K562 (cell line): ENCODE measurements around the gene CNTN4. TPM values are rescaled to one million over a fixed set of nuclear protein-coding genes. Genes with fewer than 3 reads are reported as not detected.

Experiments
- ATAC-seq: fragments of 200-7000 bp; cut with Tn5 transposase; 3 replicates; pipeline ENCODE4 v1.9.1; 2020; ENCODE audit warnings: moderate library complexity
- BruUV-seq: library from RNA; stranded (reverse); fragments of 400-500 nt; replicated peaks from 2 replicates; lab custom pipeline; 2021; lab: Mats Ljungman, UMichigan
- CTCF ChIA-PET: fragments of 300-600 bp; formaldehyde crosslinking; extraction: SDS; loops from one replicate; lab custom pipeline; 2021; ENCODE audit warnings: low intra/inter-chr PET ratio; lab: Yijun Ruan, JAX
- POLR2A ChIA-PET: fragments of 300-600, 350-650 bp; sonication (Branson Sonifier 250); formaldehyde crosslinking; extraction: SDS; loops from one replicate; lab custom pipeline; 2021; ENCODE audit warnings: antibody characterized with exemption, inconsistent platforms; lab: Yijun Ruan, JAX
- DNase-seq, 4 experiments: peaks; one replicate each; pipeline versions ENCODE4 v3.0.0 to v3.0.0-alpha.2; 2011 to 2018; ENCODE audit warnings: low spot score in 3 of 4, mixed read lengths in 3 of 4; ENCODE audit errors: extremely low read depth in 1 of 4
- FAIRE-seq: peaks from 2 replicates; lab custom pipeline; 2011; peaks lifted over from hg19 to GRCh38; lab: Jason Lieb, UNC
- H2AFZ ChIP-seq: 2 replicates; pipeline ENCODE4 v1.6.0; 2011; ENCODE audit warnings: low read depth, low read length, control low read depth, inconsistent platforms
- H3K27ac ChIP-seq: fragments of 200-600 bp; 3 replicates; pipeline ENCODE4 v1.8.0; 2011; ENCODE audit warnings: low read depth, mild to moderate bottlenecking, control low read depth, inconsistent platforms, low read length, moderate library complexity, mixed read lengths; ENCODE audit errors: extremely low read depth
- H3K27me3 ChIP-seq, 2 experiments: fragments of 300-600 bp in 1 of 2; 2 replicates in 1 of 2; 3 replicates in 1 of 2; pipeline versions ENCODE4 v1.6.0 to v1.8.0; 2011; ENCODE audit warnings: inconsistent platforms in 2 of 2, low read length in 2 of 2, mild to moderate bottlenecking in 1 of 2, mixed read lengths in 1 of 2, moderate library complexity in 1 of 2; ENCODE audit not compliant: control insufficient read depth in 2 of 2, insufficient read depth in 2 of 2
- H3K36me3 ChIP-seq: fragments of 300-600 bp; 3 replicates; pipeline ENCODE4 v1.8.0; 2011; ENCODE audit warnings: mild to moderate bottlenecking, low read length, inconsistent platforms; ENCODE audit not compliant: control insufficient read depth, insufficient read depth
- H3K4me1 ChIP-seq, 2 experiments: fragments of 200-600 bp in 1 of 2; replicated peaks in 1 of 2; 2 replicates in 1 of 2; 3 replicates in 1 of 2; pipeline versions ENCODE4 v1.5.1 to v1.8.0; 2011; ENCODE audit warnings: inconsistent platforms in 2 of 2, low read length in 2 of 2, mild to moderate bottlenecking in 1 of 2, mixed read lengths in 1 of 2, moderate library complexity in 1 of 2; ENCODE audit not compliant: control insufficient read depth in 2 of 2, insufficient read depth in 2 of 2
- H3K4me2 ChIP-seq: 2 replicates; pipeline ENCODE4 v1.6.1; 2011; ENCODE audit warnings: low read length, control low read depth, inconsistent platforms, mixed read lengths; ENCODE audit not compliant: insufficient read depth
- H3K4me3 ChIP-seq: fragments of 200-600 bp; sonication (generic), shearing (Covaris generic); 2 replicates; pipeline ENCODE4 v1.5.1; 2016; ENCODE audit warnings: control low read depth, inconsistent platforms
- H3K79me2 ChIP-seq: fragments of 200-600 bp; 3 replicates; pipeline ENCODE4 v1.8.0; 2011; ENCODE audit warnings: low read length, inconsistent platforms; ENCODE audit not compliant: control insufficient read depth, insufficient read depth
- H3K9ac ChIP-seq, 2 experiments: 2 replicates each; pipeline versions ENCODE4 v1.6.0 to v1.6.1; 2011; ENCODE audit warnings: low read depth in 2 of 2, low read length in 2 of 2, control low read depth in 1 of 2, inconsistent platforms in 1 of 2, mild to moderate bottlenecking in 1 of 2, mixed read lengths in 1 of 2; ENCODE audit not compliant: insufficient read depth in 1 of 2
- H3K9me1 ChIP-seq: one replicate; pipeline ENCODE4 v1.6.0; 2011; ENCODE audit warnings: inconsistent platforms, mild to moderate bottlenecking, low read length, moderate library complexity; ENCODE audit not compliant: control insufficient read depth, insufficient read depth
- H3K9me3 ChIP-seq: replicated peaks from 2 replicates; pipeline ENCODE4 v1.5.1; 2011; ENCODE audit warnings: low read depth, low read length, inconsistent platforms; ENCODE audit not compliant: control insufficient read depth, insufficient read depth
- H4K20me1 ChIP-seq: replicated peaks from 2 replicates; pipeline ENCODE4 v1.6.1; 2011; ENCODE audit warnings: low read length, inconsistent platforms, mixed read lengths; ENCODE audit not compliant: control insufficient read depth, insufficient read depth
- ARHGAP35 ChIP-seq: fragments of 450-650 bp; IDR thresholded peaks from 2 replicates; pipeline ENCODE4 v1.6.1; 2018; ENCODE audit not compliant: partially characterized antibody
- CREB1 ChIP-seq, 2 experiments: sonication (generic) in 1 of 2; formaldehyde crosslinking in 1 of 2; IDR thresholded peaks; 2 replicates each; pipeline versions ENCODE4 v1.6.1 to v1.8.0; 2012 to 2022; ENCODE audit warnings: inconsistent platforms in 1 of 2, mild to moderate bottlenecking in 1 of 2, missing genetic modification reagents in 1 of 2, moderate library complexity in 1 of 2
- DIDO1 ChIP-seq: fragments of 450-650 bp; IDR thresholded peaks from 2 replicates; pipeline ENCODE4 v1.6.1; 2016; ENCODE audit warnings: low read depth, missing biosample characterization, missing genetic modification characterization
- FOXA1 ChIP-seq: fragments of 450-650 bp; IDR thresholded peaks from 2 replicates; pipeline ENCODE4 v1.6.1; 2016; ENCODE audit warnings: mild to moderate bottlenecking, borderline replicate concordance
- ILF3 ChIP-seq: fragments of 450-650 bp; IDR thresholded peaks from 2 replicates; pipeline ENCODE4 v1.6.1; 2018; ENCODE audit warnings: antibody characterized with exemption, mild to moderate bottlenecking, moderate library complexity, borderline replicate concordance
- MAFF ChIP-seq: IDR thresholded peaks from 2 replicates; pipeline ENCODE4 v1.6.1; 2012; ENCODE audit warnings: low read length, improper control_type of control experiment
- MCM7 ChIP-seq, 2 experiments: fragments of 450-650 bp; IDR thresholded peaks; 2 replicates each; pipeline ENCODE4 v1.6.1; 2016 to 2018
- NCOA2 ChIP-seq, 2 experiments: fragments of 450-650 bp; IDR thresholded peaks; 2 replicates each; pipeline ENCODE4 v1.6.1; 2018; ENCODE audit warnings: mild to moderate bottlenecking in 2 of 2, moderate library complexity in 1 of 2; ENCODE audit not compliant: partially characterized antibody in 2 of 2
- POLR2H ChIP-seq: IDR thresholded peaks from 2 replicates; pipeline ENCODE4 v1.6.1; 2016; ENCODE audit warnings: missing genetic modification characterization, low read depth, mild to moderate bottlenecking, control low read depth, missing compliant biosample characterization, moderate library complexity
- PURB ChIP-seq: sonication (generic); formaldehyde crosslinking; IDR thresholded peaks from 2 replicates; pipeline ENCODE4 v1.9.0; 2021; ENCODE audit warnings: low read depth, mild to moderate bottlenecking, missing genetic modification reagents
- RFX7 ChIP-seq: fragments of 250-450 bp; sonication (Bioruptor Pico); IDR thresholded peaks from 2 replicates; pipeline ENCODE4 v1.5.1; 2021; ENCODE audit warnings: mild to moderate bottlenecking
- SNIP1 ChIP-seq: fragments of 450-650 bp; IDR thresholded peaks from 2 replicates; pipeline ENCODE4 v1.7.1; 2017; ENCODE audit warnings: low read depth, mild to moderate bottlenecking
- U2AF2 ChIP-seq: fragments of 200-400 bp; formaldehyde crosslinking; optimal IDR thresholded peaks from 2 replicates; pipeline ENCODE3; 2017; ENCODE audit warnings: low read depth, mild to moderate bottlenecking, low read length
- ZNF316 ChIP-seq: fragments of 450-650 bp; IDR thresholded peaks from 2 replicates; pipeline ENCODE4 v1.6.1; 2016
- ZNF668 ChIP-seq: fragments of 250-450 bp; sonication (Bioruptor Pico); IDR thresholded peaks from 2 replicates; pipeline ENCODE4 v1.8.0; 2022; ENCODE audit warnings: mild to moderate bottlenecking, inconsistent platforms
- WGBS: fragments of 100-300 bp; shearing (Covaris generic); methylation state at CpG from one replicate; pipeline ENCODE4 v1.1.6; 2016; ENCODE audit warnings: low coverage, mixed read lengths; ENCODE audit not compliant: insufficient coverage; ENCODE audit errors: missing lambda C conversion rate; 5-methylcytosine and 5-hydroxymethylcytosine counted together
- in situ Hi-C: fragments of 300-500 bp; cut with MboI; formaldehyde crosslinking; loops from 4 replicates; pipeline ENCODE4 v1.15.0; 2018; ENCODE audit warnings: inconsistent platforms, mixed read lengths
- intact Hi-C: fragments of 100-400 bp; cut with micrococcal nuclease; formaldehyde crosslinking; loops from 2 replicates; pipeline ENCODE4 v1.14.2; 2022
- polyA plus RNA-seq, 8 experiments: library from polyadenylated mRNA; depleted of rRNA in 4 of 8; stranded (reverse) in 5 of 8; unstranded in 3 of 8; fragments of >200 nt; fragmentation: Nextera tagmentation in 2 of 8; fragmentation: Illumina TruSeq in 1 of 8; extraction: Ambion mirVana in 2 of 8; extraction: Trizol in 1 of 8; gene quantifications; 2 replicates each; pipeline versions ENCODE4 v1.2.1 to v1.2.3, GENCODE V29; 2011 to 2014; ENCODE audit warnings: inconsistent platforms in 1 of 8, missing spikeins in 1 of 8
- total RNA-seq, 7 experiments: library from RNA; depleted of rRNA in 6 of 7; stranded (reverse); fragments of >200 nt in 6 of 7; fragmentation: Illumina TruSeq in 2 of 7; extraction: Trizol in 2 of 7; gene quantifications; 2 replicates each; pipeline versions ENCODE4 v1.2.1 to v1.2.3, GENCODE V29; 2011 to 2021; ENCODE audit warnings: low replicate concordance in 1 of 7
- TF ChIP-seq, protein P1 (sequence below): sonication (generic); formaldehyde crosslinking; IDR thresholded peaks from 2 replicates; pipeline ENCODE4 v1.8.1; 2022; ENCODE audit warnings: missing genetic modification reagents
- TF ChIP-seq, protein P2 (sequence below): fragments of 450-650 bp; IDR thresholded peaks from one replicate; pipeline ENCODE4 v1.6.1; 2018; ENCODE audit warnings: mild to moderate bottlenecking, moderate library complexity; ENCODE audit not compliant: partially characterized antibody

CNTN4 gene
- total and polyA plus RNA-seq, 9 of the 15 experiments (the other 6 are each of a cell fraction or from before 2014, with no cell fraction given) = not detected

DNA sequence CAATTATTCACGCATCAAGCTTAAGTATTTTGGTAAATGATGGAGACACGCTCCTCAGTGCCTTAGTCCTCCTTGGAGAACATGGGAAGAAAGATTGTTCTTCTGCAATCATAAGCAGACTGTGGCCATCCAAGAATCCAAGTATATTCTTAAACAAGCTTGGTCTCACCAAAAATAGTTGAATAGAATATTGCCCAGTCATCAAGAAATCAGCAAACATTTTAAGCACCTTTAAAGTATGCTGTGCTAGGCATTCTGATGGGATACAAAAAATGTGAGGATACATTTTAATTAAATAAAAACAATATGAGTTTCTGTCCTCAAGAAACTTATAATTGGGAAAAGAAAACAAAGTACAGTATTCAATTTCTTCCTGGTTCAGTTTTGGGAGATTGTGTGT is 445.5 kb downstream of the CNTN4 start:
- no peaks in the 10 kb centered on the region for H3K4me1 ChIP-seq
- no TSS peak for BruUV-seq
- FAIRE-seq (no peak), DNase-seq (no peak), ATAC-seq (no peak)
- H4K20me1 ChIP-seq = no peaks in the 10 kb centered on the region
- intact Hi-C loops = no loop called here
- ChIA-PET CTCF (no interaction called here), POLR2A (no interaction called here)
- H3K9me3 ChIP-seq = no peaks in the 10 kb centered on the region; the same call in 1 of the 2 replicates
- no peaks in the 10 kb centered on the region for H3K36me3 ChIP-seq
- H3K4me3 ChIP-seq = no peak overlapping the region
- TF ChIP-seq ZNF316 (peak; percentile 11; the same call in 1 of the 2 replicates), MAFF (peak; percentile 51), POLR2H (tag) (no peak)
- no peaks in the 10 kb centered on the region for H3K79me2 ChIP-seq
- no peaks in the 10 kb centered on the region for H3K9me1 ChIP-seq
- WGBS = 0% methylated on average over 2 of the region's 2 CpGs
- H3K27ac ChIP-seq = no peak overlapping the region
- H3K9ac ChIP-seq = no peak overlapping the region
- H3K4me2 ChIP-seq = no peak overlapping the region
- in situ Hi-C loops = no loop called here
- no peak overlapping the region for H2AFZ ChIP-seq
- no peaks in the 10 kb centered on the region for H3K27me3 ChIP-seq

DNA sequence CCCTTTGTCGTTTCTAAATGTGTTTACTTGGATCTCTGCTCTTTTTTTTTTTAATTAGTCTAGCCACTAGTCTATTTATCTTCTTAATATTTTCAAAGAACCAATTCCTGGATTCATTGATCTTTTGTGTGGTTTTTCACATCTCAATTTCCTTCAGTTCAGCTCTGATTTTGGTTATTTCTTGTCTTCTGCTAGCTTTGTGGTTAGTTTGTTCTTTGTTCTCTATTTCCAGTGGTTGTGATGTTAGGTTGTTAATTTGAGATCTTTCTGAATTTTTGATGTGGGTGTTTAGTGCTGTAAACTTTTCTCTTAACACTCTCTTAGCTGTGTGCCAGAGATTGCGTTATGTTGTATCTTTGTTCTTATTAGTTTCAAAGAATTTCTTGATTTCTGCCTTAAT is 446.1 kb downstream of the CNTN4 start:
- Histone ChIP-seq H3K4me2 (no peak overlapping the region), H3K27ac (no peak overlapping the region), H3K9ac (no peak overlapping the region), H4K20me1 (no peaks in the 10 kb centered on the region), H3K79me2 (no peaks in the 10 kb centered on the region), H2AFZ (no peak overlapping the region), H3K9me1 (no peaks in the 10 kb centered on the region), H3K27me3 (no peaks in the 10 kb centered on the region), H3K4me1 (no peaks in the 10 kb centered on the region), H3K36me3 (no peaks in the 10 kb centered on the region), H3K4me3 (no peak overlapping the region), H3K9me3 (no peaks in the 10 kb centered on the region; the same call in 1 of the 2 replicates)
- DNase-seq (no peak), ATAC-seq (no peak), FAIRE-seq (no peak)
- ChIA-PET POLR2A (no interaction called here), CTCF (no interaction called here)
- 0% methylated on average over 2 of the region's 2 CpGs for WGBS
- intact Hi-C loops (no loop called here), in situ Hi-C loops (no loop called here)
- BruUV-seq = no TSS peak
- no peak for TF ChIP-seq RFX7 (CRISPR knock-in tag)
- no peak for TF ChIP-seq SNIP1
- TF ChIP-seq U2AF2 = no peak
- no peak for TF ChIP-seq ARHGAP35
- TF ChIP-seq CREB1 (IDR thresholded peaks at IDR 0.05) = no peak
- TF ChIP-seq CREB1 (CRISPR knock-in tag; IDR thresholded peaks at IDR 0.05) = no peak
- TF ChIP-seq DIDO1 (tag) = no peak
- TF ChIP-seq, protein P1, sequence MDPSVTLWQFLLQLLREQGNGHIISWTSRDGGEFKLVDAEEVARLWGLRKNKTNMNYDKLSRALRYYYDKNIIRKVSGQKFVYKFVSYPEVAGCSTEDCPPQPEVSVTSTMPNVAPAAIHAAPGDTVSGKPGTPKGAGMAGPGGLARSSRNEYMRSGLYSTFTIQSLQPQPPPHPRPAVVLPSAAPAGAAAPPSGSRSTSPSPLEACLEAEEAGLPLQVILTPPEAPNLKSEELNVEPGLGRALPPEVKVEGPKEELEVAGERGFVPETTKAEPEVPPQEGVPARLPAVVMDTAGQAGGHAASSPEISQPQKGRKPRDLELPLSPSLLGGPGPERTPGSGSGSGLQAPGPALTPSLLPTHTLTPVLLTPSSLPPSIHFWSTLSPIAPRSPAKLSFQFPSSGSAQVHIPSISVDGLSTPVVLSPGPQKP = no peak
- no peak for TF ChIP-seq ZNF668 (CRISPR knock-in tag)
- TF ChIP-seq NCOA2 (IDR thresholded peaks at IDR 0.05; ENCODE audit: partially characterized antibody in 2 of 2) = no peak
- no peak for TF ChIP-seq PURB (CRISPR knock-in tag)
- TF ChIP-seq, protein P2, sequence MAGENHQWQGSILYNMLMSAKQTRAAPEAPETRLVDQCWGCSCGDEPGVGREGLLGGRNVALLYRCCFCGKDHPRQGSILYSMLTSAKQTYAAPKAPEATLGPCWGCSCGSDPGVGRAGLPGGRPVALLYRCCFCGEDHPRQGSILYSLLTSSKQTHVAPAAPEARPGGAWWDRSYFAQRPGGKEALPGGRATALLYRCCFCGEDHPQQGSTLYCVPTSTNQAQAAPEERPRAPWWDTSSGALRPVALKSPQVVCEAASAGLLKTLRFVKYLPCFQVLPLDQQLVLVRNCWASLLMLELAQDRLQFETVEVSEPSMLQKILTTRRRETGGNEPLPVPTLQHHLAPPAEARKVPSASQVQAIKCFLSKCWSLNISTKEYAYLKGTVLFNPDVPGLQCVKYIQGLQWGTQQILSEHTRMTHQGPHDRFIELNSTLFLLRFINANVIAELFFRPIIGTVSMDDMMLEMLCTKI = no peak
- no peak for TF ChIP-seq FOXA1
- TF ChIP-seq ILF3 = no peak
- TF ChIP-seq MCM7 (IDR thresholded peaks at IDR 0.05) = no peak
